Activated T-helper 1 cell treated with anti-CD3 and anti-CD28 coated beads, Interleukin-12 subunit alpha, Interleukin-12 subunit beta, Interleukin-2, Interleukin-4 antibody, amounts not matched to agents 30 ng/mL and 10 ng/mL and 1 ng/mL, durations not matched to agents 14 hours and 24 hours and 36 hours (primary cell): ENCODE results near the gene HDGFL3. TPM values are rescaled to one million over a fixed set of nuclear protein-coding genes. Genes with fewer than 3 reads are reported as not detected.
"Not testable (repeated sequence)": the region's sequence is repeated elsewhere in the genome, so short reads cannot be mapped to it uniquely, and the experiment has no call there.

ENCODE experiments used
- DNase-seq: peaks from one replicate; pipeline ENCODE4 v3.0.0; 2021; ENCODE audit warnings: low spot score
- H3K27ac Mint-ChIP-seq: one replicate; pipeline ENCODE4 v1.8.0; 2021; ENCODE audit warnings: mild to moderate bottlenecking, mixed read lengths
- H3K27me3 Mint-ChIP-seq: one replicate; pipeline ENCODE4 v1.8.0; 2022; ENCODE audit warnings: mild to moderate bottlenecking, moderate library complexity, mixed read lengths; ENCODE audit not compliant: insufficient read depth
- H3K36me3 Mint-ChIP-seq: one replicate; pipeline ENCODE4 v1.8.0; 2021; ENCODE audit warnings: low read depth, mixed read lengths
- H3K4me1 Mint-ChIP-seq: one replicate; pipeline ENCODE4 v1.8.0; 2021; ENCODE audit warnings: low read depth, mixed read lengths
- H3K4me3 Mint-ChIP-seq: one replicate; pipeline ENCODE4 v1.8.0; 2021; ENCODE audit warnings: mild to moderate bottlenecking, moderate library complexity, mixed read lengths
- H3K9me3 Mint-ChIP-seq: one replicate; pipeline ENCODE4 v1.8.0; 2021; ENCODE audit warnings: mixed read lengths
- intact Hi-C: fragments of 100-400 bp; cut with micrococcal nuclease; formaldehyde crosslinking; loops from one replicate; pipeline ENCODE4 v1.15.1; 2024
- total RNA-seq: library from RNA; stranded (reverse); gene quantifications from 2 replicates; pipeline ENCODE4 v1.2.3, GENCODE V29; 2022

The HDGFL3 gene
- total RNA-seq, 1 donor from 2014 or later = 57.5 TPM

GRCh38 chr15:83185561-83185960 is 22.1 kb downstream of the HDGFL3 start:
- DNase-seq = no peak
- H3K4me3 Mint-ChIP-seq = no peak overlapping the region
- H3K27ac Mint-ChIP-seq = no peak overlapping the region
- no peaks in the 10 kb centered on the region for H3K9me3 Mint-ChIP-seq
- H3K27me3 Mint-ChIP-seq = peaks cover 12% of the 10 kb centered on the region
- peaks cover 5% of the 10 kb centered on the region for H3K4me1 Mint-ChIP-seq
- intact Hi-C loops = no loop called here
- H3K36me3 Mint-ChIP-seq = peaks cover 20% of the 10 kb centered on the region

- peaks cover 14% of the 10 kb centered on the region for H3K27me3 Mint-ChIP-seq
- no peaks in the 10 kb centered on the region for H3K9me3 Mint-ChIP-seq
- H3K4me1 Mint-ChIP-seq = peaks cover 7% of the 10 kb centered on the region
- intact Hi-C loops = no loop called here
- DNase-seq = no peak
- H3K4me3 Mint-ChIP-seq = no peak overlapping the region
- peaks cover 7% of the 10 kb centered on the region for H3K36me3 Mint-ChIP-seq
- H3K27ac Mint-ChIP-seq = no peak overlapping the region
These were observed 28.7 kb downstream of the HDGFL3 start for GRCh38 chr15:83178869-83179325.

- Mint-ChIP-seq H3K27ac (no peak overlapping the region), H3K36me3 (peaks cover 7% of the 10 kb centered on the region), H3K4me3 (no peak overlapping the region), H3K9me3 (no peaks in the 10 kb centered on the region), H3K4me1 (peaks cover 7% of the 10 kb centered on the region), H3K27me3 (peaks cover 14% of the 10 kb centered on the region)
- DNase-seq = no peak
- intact Hi-C loops = no loop called here
These were observed 29.2 kb downstream of the HDGFL3 start for GRCh38 chr15:83178390-83178789.

GRCh38 chr15:83174891-83175290 is 32.7 kb downstream of the HDGFL3 start:
- no peak overlapping the region for H3K27ac Mint-ChIP-seq
- H3K36me3 Mint-ChIP-seq = peaks cover 21% of the 10 kb centered on the region
- H3K4me1 Mint-ChIP-seq = peaks cover 14% of the 10 kb centered on the region
- peaks cover 7% of the 10 kb centered on the region for H3K9me3 Mint-ChIP-seq
- H3K27me3 Mint-ChIP-seq = peaks cover 14% of the 10 kb centered on the region
- intact Hi-C loops = no loop called here
- H3K4me3 Mint-ChIP-seq = no peak overlapping the region
- DNase-seq = no peak

GRCh38 chr15:83170474-83171165 is 37.0 kb downstream of the HDGFL3 start:
- Mint-ChIP-seq H3K27ac (no peak overlapping the region), H3K4me1 (peaks cover 47% of the 10 kb centered on the region), H3K36me3 (peaks cover 42% of the 10 kb centered on the region), H3K4me3 (no peak overlapping the region), H3K9me3 (peaks cover 42% of the 10 kb centered on the region), H3K27me3 (peaks cover 16% of the 10 kb centered on the region)
- intact Hi-C loops = no loop called here
- no peak for DNase-seq

GRCh38 chr15:83169576-83169975 is 38.0 kb downstream of the HDGFL3 start:
- DNase-seq, intact Hi-C loops, H3K27ac Mint-ChIP-seq, H3K4me3 Mint-ChIP-seq: not testable (repeated sequence)
- peaks cover 13% of the 10 kb centered on the region for H3K27me3 Mint-ChIP-seq
- peaks cover 51% of the 10 kb centered on the region for H3K4me1 Mint-ChIP-seq
- H3K9me3 Mint-ChIP-seq = peaks cover 44% of the 10 kb centered on the region
- H3K36me3 Mint-ChIP-seq = peaks cover 39% of the 10 kb centered on the region

GRCh38 chr15:83166830-83167229 is 40.8 kb downstream of the HDGFL3 start:
- Mint-ChIP-seq H3K9me3 (peaks cover 44% of the 10 kb centered on the region), H3K4me1 (peaks cover 74% of the 10 kb centered on the region), H3K27ac (no peak overlapping the region), H3K36me3 (peaks cover 43% of the 10 kb centered on the region), H3K27me3 (peaks cover 4% of the 10 kb centered on the region), H3K4me3 (no peak overlapping the region)
- intact Hi-C loops = no loop called here
- no peak for DNase-seq

- Mint-ChIP-seq H3K27ac (no peak overlapping the region), H3K27me3 (peaks cover 4% of the 10 kb centered on the region), H3K36me3 (peaks cover 40% of the 10 kb centered on the region), H3K4me3 (no peak overlapping the region), H3K4me1 (peaks cover 74% of the 10 kb centered on the region), H3K9me3 (peaks cover 44% of the 10 kb centered on the region)
- no peak for DNase-seq
- intact Hi-C loops = no loop called here
These were observed 41.4 kb downstream of the HDGFL3 start for GRCh38 chr15:83166218-83166617.

- H3K4me3 Mint-ChIP-seq = peak overlapping the region; percentile 66
These were observed 42.7 kb downstream of the HDGFL3 start for GRCh38 chr15:83164771-83165404.

GRCh38 chr15:83164111-83164770 is 43.4 kb downstream of the HDGFL3 start:
- peaks cover 40% of the 10 kb centered on the region for H3K36me3 Mint-ChIP-seq
- peak overlapping the region; percentile 66 for H3K4me3 Mint-ChIP-seq
- H3K9me3 Mint-ChIP-seq = peaks cover 36% of the 10 kb centered on the region
- H3K27ac Mint-ChIP-seq = peak overlapping the region; percentile 87
- DNase-seq = no peak
- peaks cover 1% of the 10 kb centered on the region for H3K27me3 Mint-ChIP-seq
- intact Hi-C loops = loop anchor here (2.0 kb wide), 1 partner anchor 153 kb away; the partner anchor contains the start of gene C15orf40
- peaks cover 63% of the 10 kb centered on the region for H3K4me1 Mint-ChIP-seq

More at GRCh38 chr15:83164771-83165404, 42.7 kb downstream of the HDGFL3 start:
- intact Hi-C loops = loop anchor here (1.0 to 2.0 kb wide), 3 partner anchors 34 to 154 kb away; partner anchors contain the start of gene C15orf40
- peak overlapping the region; percentile 87 for H3K27ac Mint-ChIP-seq
- H3K36me3 Mint-ChIP-seq = peaks cover 36% of the 10 kb centered on the region
- DNase-seq = peak; percentile 48
- H3K4me1 Mint-ChIP-seq = peaks cover 67% of the 10 kb centered on the region
- H3K27me3 Mint-ChIP-seq = peaks cover 1% of the 10 kb centered on the region
- peaks cover 37% of the 10 kb centered on the region for H3K9me3 Mint-ChIP-seq

GRCh38 chr15:83163032-83163431 is 44.6 kb downstream of the HDGFL3 start:
- intact Hi-C loops = loop anchor here (1.0 to 2.0 kb wide), 3 partner anchors 54 to 352 kb away; no protein-coding TSS in a partner anchor
- Mint-ChIP-seq H3K4me1 (peaks cover 51% of the 10 kb centered on the region), H3K9me3 (peaks cover 24% of the 10 kb centered on the region), H3K27me3 (peaks cover 1% of the 10 kb centered on the region), H3K36me3 (peaks cover 32% of the 10 kb centered on the region), H3K27ac (peak overlapping the region; percentile 92), H3K4me3 (peak overlapping the region; percentile 54)
- peak; percentile 5 for DNase-seq

- Mint-ChIP-seq H3K9me3 (peaks cover 3% of the 10 kb centered on the region), H3K4me3 (no peak overlapping the region), H3K27me3 (peaks cover 3% of the 10 kb centered on the region), H3K27ac (no peak overlapping the region), H3K36me3 (peaks cover 32% of the 10 kb centered on the region), H3K4me1 (peaks cover 41% of the 10 kb centered on the region)
- no peak for DNase-seq
- intact Hi-C loops = no loop called here
These were observed 46.9 kb downstream of the HDGFL3 start for GRCh38 chr15:83160741-83161140.

GRCh38 chr15:83158393-83158792 is 49.2 kb downstream of the HDGFL3 start:
- no peak for DNase-seq
- peaks cover 3% of the 10 kb centered on the region for H3K27me3 Mint-ChIP-seq
- no peak overlapping the region for H3K4me3 Mint-ChIP-seq
- H3K36me3 Mint-ChIP-seq = peaks cover 33% of the 10 kb centered on the region
- peaks cover 21% of the 10 kb centered on the region for H3K4me1 Mint-ChIP-seq
- no peaks in the 10 kb centered on the region for H3K9me3 Mint-ChIP-seq
- intact Hi-C loops = no loop called here
- peak overlapping the region; percentile 27 for H3K27ac Mint-ChIP-seq
